Liver (tissue), 9 donors: ENCODE measurements around the gene RNF212. TPM values are rescaled to one million over a fixed set of nuclear protein-coding genes. Genes with fewer than 3 reads are reported as not detected.

Experiments used
- DNase-seq: peaks from one replicate; pipeline ENCODE4 v3.0.0-alpha.2; 2017; ENCODE audit warnings: low spot score
- H3K27ac ChIP-seq, 2 donors: one replicate each; pipeline ENCODE4 v1.7.0; 2013; ENCODE audit warnings: inconsistent platforms in 2 of 2, low read length in 2 of 2, control low read depth in 1 of 2, low read depth in 1 of 2, mild to moderate bottlenecking in 1 of 2
- H3K27me3 ChIP-seq, 4 donors: one replicate each; pipeline versions ENCODE4 v1.6.1 to v1.7.0; 2013; ENCODE audit warnings: low read length in 3 of 4, inconsistent platforms in 1 of 4, mild to moderate bottlenecking in 1 of 4, moderate library complexity in 1 of 4; ENCODE audit not compliant: control insufficient read depth in 4 of 4, insufficient read depth in 4 of 4
- H3K36me3 ChIP-seq, 4 donors: one replicate each; pipeline versions ENCODE4 v1.6.1 to v1.7.0; 2013; ENCODE audit warnings: low read length in 3 of 4, mild to moderate bottlenecking in 3 of 4, low read depth in 1 of 4, moderate library complexity in 1 of 4; ENCODE audit not compliant: control insufficient read depth in 4 of 4, insufficient read depth in 3 of 4
- H3K4me1 ChIP-seq, 4 donors: one replicate each; pipeline versions ENCODE4 v1.6.1 to v1.7.0; 2013; ENCODE audit warnings: low read length in 3 of 4, mild to moderate bottlenecking in 3 of 4, moderate library complexity in 1 of 4; ENCODE audit not compliant: control insufficient read depth in 4 of 4, insufficient read depth in 4 of 4
- H3K4me3 ChIP-seq, 3 donors: one replicate each; pipeline versions ENCODE4 v1.6.1 to v1.7.0; 2013; ENCODE audit warnings: low read length in 3 of 3, control low read depth in 1 of 3, low read depth in 1 of 3, mild to moderate bottlenecking in 1 of 3
- H3K9ac ChIP-seq, 2 donors: one replicate each; pipeline ENCODE4 v1.7.0; 2013; ENCODE audit warnings: low read length in 2 of 2, mild to moderate bottlenecking in 2 of 2, moderate library complexity in 2 of 2, control low read depth in 1 of 2, low read depth in 1 of 2
- H3K9me3 ChIP-seq, 4 donors: one replicate each; pipeline versions ENCODE4 v1.6.1 to v1.7.0; 2013; ENCODE audit warnings: low read length in 3 of 4; ENCODE audit not compliant: control insufficient read depth in 4 of 4
- ATF3 ChIP-seq: IDR thresholded peaks from 2 replicates; pipeline ENCODE4 v1.6.1; 2016; ENCODE audit warnings: antibody characterized with exemption
- CTCF ChIP-seq: fragments of 150-350 bp; IDR thresholded peaks from 2 replicates; pipeline ENCODE4 v1.5.1; 2017; ENCODE audit warnings: improper control_type of control experiment, low read depth, low read length; ENCODE audit not compliant: missing input control
- EGR1 ChIP-seq, 2 donors: IDR thresholded peaks; 2 replicates each; pipeline ENCODE4 v1.6.1; 2016 to 2018; ENCODE audit warnings: antibody characterized with exemption in 2 of 2, low read depth in 2 of 2
- FOXA1 ChIP-seq: IDR thresholded peaks from 2 replicates; pipeline ENCODE4 v1.6.1; 2016; ENCODE audit warnings: antibody characterized with exemption
- FOXA2 ChIP-seq: IDR thresholded peaks from 2 replicates; pipeline ENCODE4 v1.6.1; 2016; ENCODE audit warnings: antibody characterized with exemption
- GABPA ChIP-seq, 2 donors: IDR thresholded peaks in 1 of 2; conservative IDR thresholded peaks in 1 of 2; 2 replicates each; pipeline ENCODE4 v1.6.1; 2016; ENCODE audit warnings: antibody characterized with exemption in 2 of 2, mild to moderate bottlenecking in 1 of 2, moderate library complexity in 1 of 2
- HNF4A ChIP-seq, 2 donors: conservative IDR thresholded peaks; 2 replicates each; pipeline ENCODE4 v1.6.1; 2016; ENCODE audit warnings: antibody characterized with exemption in 2 of 2, mild to moderate bottlenecking in 2 of 2
- HNF4G ChIP-seq: IDR thresholded peaks from 2 replicates; pipeline ENCODE4 v1.6.1; 2016; ENCODE audit warnings: antibody characterized with exemption
- JUND ChIP-seq, 2 donors: IDR thresholded peaks; 2 replicates each; pipeline ENCODE4 v1.6.1; 2016; ENCODE audit warnings: antibody characterized with exemption in 2 of 2
- MAX ChIP-seq: IDR thresholded peaks from 2 replicates; pipeline ENCODE4 v1.6.1; 2016; ENCODE audit warnings: antibody characterized with exemption
- NR2F2 ChIP-seq: IDR thresholded peaks from 2 replicates; pipeline ENCODE4 v1.6.1; 2016; ENCODE audit warnings: antibody characterized with exemption
- RAD21 ChIP-seq, 2 donors: IDR thresholded peaks; 2 replicates each; pipeline ENCODE4 v1.6.1; 2016; ENCODE audit warnings: antibody characterized with exemption in 2 of 2, mild to moderate bottlenecking in 2 of 2
- REST ChIP-seq: IDR thresholded peaks from 2 replicates; pipeline ENCODE4 v1.6.1; 2016; ENCODE audit warnings: antibody characterized with exemption, mild to moderate bottlenecking
- RXRA ChIP-seq, 2 donors: IDR thresholded peaks; 2 replicates each; pipeline ENCODE4 v1.6.1; 2017 to 2018; ENCODE audit warnings: antibody characterized with exemption in 2 of 2, mild to moderate bottlenecking in 1 of 2
- SP1 ChIP-seq: IDR thresholded peaks from 2 replicates; pipeline ENCODE4 v1.6.1; 2018; ENCODE audit warnings: antibody characterized with exemption, mild to moderate bottlenecking
- TAF1 ChIP-seq: conservative IDR thresholded peaks from 2 replicates; pipeline ENCODE4 v1.6.1; 2016; ENCODE audit warnings: antibody characterized with exemption, mild to moderate bottlenecking
- YY1 ChIP-seq: IDR thresholded peaks from 2 replicates; pipeline ENCODE4 v1.6.1; 2016; ENCODE audit warnings: antibody characterized with exemption, mild to moderate bottlenecking
- ZBTB33 ChIP-seq: IDR thresholded peaks from 2 replicates; pipeline ENCODE4 v1.6.1; 2016; ENCODE audit warnings: antibody characterized with exemption
- WGBS: extraction: QIAGEN DNeasy Blood & Tissue Kit; methylation state at CpG from one replicate; pipeline ENCODE4 v1.1.7; 2013; 5-methylcytosine and 5-hydroxymethylcytosine counted together
- polyA plus RNA-seq, 2 donors: library from polyadenylated mRNA; stranded (reverse) in 1 of 2; unstranded in 1 of 2; fragments of 200-250 nt in 1 of 2; fragments of >200 nt in 1 of 2; fragmentation: Nextera tagmentation in 1 of 2; extraction: Ambion mirVana in 1 of 2; gene quantifications; one replicate each; pipeline versions ENCODE4 v1.2.1 to v1.2.3, GENCODE V29; 2013 to 2015
- total RNA-seq, 2 donors: library from RNA; depleted of rRNA; stranded (reverse); fragments of >200 nt; gene quantifications; one replicate each; pipeline ENCODE4 v1.2.3, GENCODE V29; 2014
- donor health status: healthy.
- donor health status: healthy.
- donor health status: healthy.
- donor health status: healthy.
- donor health status: healthy.

RNF212 gene
- total and polyA plus RNA-seq, 4 donors, result 0.32 to 0.47 (median 0.38) TPM; not detected in 1

- peak overlapping the region in 1 of 2 donors; percentile 20 for H3K27ac ChIP-seq
- H3K9ac ChIP-seq, result no peak overlapping the region
- H3K27me3 ChIP-seq, result peaks cover 0 to 5% (median 0%) of the 10 kb centered on the region in 4 donors
- 54% methylated on average over 41 of the region's 41 CpGs for WGBS
- H3K4me1 ChIP-seq, result peaks cover 8 to 17% (median 11%) of the 10 kb centered on the region in 4 donors
- no peaks in the 10 kb centered on the region for H3K9me3 ChIP-seq
- no peaks in the 10 kb centered on the region for H3K36me3 ChIP-seq
- no peak for TF ChIP-seq ATF3
- no peak for TF ChIP-seq JUND (IDR thresholded peaks at IDR 0.05)
- peak; percentile 72 for TF ChIP-seq FOXA1
- no peak for TF ChIP-seq REST
- TF ChIP-seq GABPA (IDR thresholded peaks at IDR 0.05 in 1 of 2, conservative IDR thresholded peaks at IDR 0.05 in 1 of 2), result no peak
- no peak for TF ChIP-seq ZBTB33
- no peak for TF ChIP-seq HNF4A (conservative IDR thresholded peaks at IDR 0.05)
- TF ChIP-seq RXRA (IDR thresholded peaks at IDR 0.05), result peak in 1 of 2 donors; percentile 8
- no peak for TF ChIP-seq MAX
- TF ChIP-seq HNF4G, result no peak
- peak; percentile 69 for TF ChIP-seq SP1
- TF ChIP-seq CTCF, result no peak
- TF ChIP-seq EGR1 (IDR thresholded peaks at IDR 0.05; ENCODE audit: low read depth in 2 of 2), result no peak
- no peak for TF ChIP-seq NR2F2
- TF ChIP-seq YY1, result no peak
- TF ChIP-seq FOXA2, result peak; percentile 75
- TF ChIP-seq TAF1, result no peak
- no peak for TF ChIP-seq RAD21 (IDR thresholded peaks at IDR 0.05)
- no peak overlapping the region for H3K4me3 ChIP-seq
- DNase-seq, result no peak
Observed at GRCh38 chr4:1047106-1047975, 66.0 kb downstream of the RNF212 start.
